Adrenal gland (tissue), 12 donors: ENCODE data around the gene TCF7L1. TPM values are rescaled to one million over a fixed set of nuclear protein-coding genes. Genes with fewer than 3 reads are reported as not detected.

Experiments used
- DNase-seq, 7 donors: peaks; one replicate each; pipeline ENCODE4 v3.0.0-alpha.2; 2019 to 2020
- H3K27ac ChIP-seq, 5 donors: fragments of 200-600 bp; sonication (generic) in 4 of 5; 1 replicate in 3 of 5; 2 replicates in 2 of 5; pipeline versions ENCODE4 v1.5.1 to v1.8.0; 2016 to 2020; ENCODE audit warnings: mild to moderate bottlenecking in 1 of 5
- H3K27me3 ChIP-seq: fragments of 200-600 bp; 2 replicates; pipeline ENCODE4 v1.8.0; 2021
- H3K36me3 ChIP-seq, 2 donors: fragments of 200-600 bp; replicated peaks in 1 of 2; 1 replicate in 1 of 2; 2 replicates in 1 of 2; pipeline versions ENCODE4 v1.5.1 to v1.8.0; 2018 to 2022
- H3K4me1 ChIP-seq, 2 donors: fragments of 200-600 bp; replicated peaks in 1 of 2; 1 replicate in 1 of 2; 2 replicates in 1 of 2; pipeline versions ENCODE4 v1.5.1 to v1.8.0; 2018 to 2021
- H3K4me3 ChIP-seq, 4 donors: fragments of 200-600 bp; sonication (generic) in 3 of 4; one replicate each; pipeline ENCODE4 v1.5.1; 2016 to 2018
- H3K9me3 ChIP-seq, 3 donors: fragments of 200-600 bp; sonication (generic) in 1 of 3; replicated peaks in 1 of 3; 1 replicate in 2 of 3; 2 replicates in 1 of 3; pipeline versions ENCODE4 v1.5.1 to v1.8.0; 2016 to 2021
- POLR2A ChIP-seq, 2 donors: fragments of 450-650 bp; IDR thresholded peaks; one replicate each; pipeline ENCODE4 v1.6.1; 2017; ENCODE audit warnings: antibody characterized with exemption in 2 of 2, mild to moderate bottlenecking in 2 of 2, moderate library complexity in 1 of 2
- WGBS, 4 donors: extraction: QIAGEN DNeasy Blood & Tissue Kit in 2 of 4; methylation state at CpG; one replicate each; pipeline versions ENCODE4 v1.1.5 to v1.1.7; 2013 to 2017; 5-methylcytosine and 5-hydroxymethylcytosine counted together
- intact Hi-C, 2 donors: fragments of 100-400 bp; cut with DNase I; formaldehyde crosslinking; loops; one replicate each; pipeline versions ENCODE4 v1.14.1 to v1.15.0; 2022 to 2023
- polyA plus RNA-seq, 3 donors: library from polyadenylated mRNA; stranded (reverse); fragments of 200-250 nt in 2 of 3; fragments of 350-450 nt in 1 of 3; fragmentation: Illumina TruSeq in 1 of 3; extraction: RNeasy Lipid Tissue Mini Kit (QIAGEN cat#74804) in 1 of 3; gene quantifications; one replicate each; pipeline ENCODE4 v1.2.3, GENCODE V29; 2013 to 2014
- total RNA-seq, 9 donors: library from RNA; depleted of rRNA in 4 of 9; stranded (reverse); fragments of >200 nt in 4 of 9; fragments of 120-200 nt in 1 of 9; fragmentation: NEBNext Ultra II Directional in 1 of 9; extraction: Animal tissue kit (Norgen Biotek cat#: 25700) in 1 of 9; gene quantifications; one replicate each; pipeline versions ENCODE4 v1.1.0 to v1.2.4, GENCODE V29; 2013 to 2023
- TF ChIP-seq, protein P1 (sequence below), 6 experiments: fragments of 450-650 bp in 4 of 6; fragments of 200-600 bp in 2 of 6; sonication (generic) in 1 of 6; IDR thresholded peaks; 1 replicate in 5 of 6; 2 replicates in 1 of 6; pipeline versions ENCODE4 v1.5.1 to v1.8.0; 2016 to 2021; ENCODE audit warnings: antibody characterized with exemption in 6 of 6, mild to moderate bottlenecking in 2 of 6, moderate library complexity in 1 of 6
- donor health status: healthy with polysubstance abuse.
- donor health status: Bipolar disorder and iron deficiency.
- donor health status: DM: yes; HTN: yes; CAD: no.
- donor health status: DM: no; HTN: no; CAD: no.
- donor health status: DM: no; HTN: no; CAD: no.
- donor health status: DM: yes; HTN: yes; CAD: no.

Gene TCF7L1
- total and polyA plus RNA-seq, 12 donors, result 0.36 to 8.9 (median 3.2) TPM

DNA sequence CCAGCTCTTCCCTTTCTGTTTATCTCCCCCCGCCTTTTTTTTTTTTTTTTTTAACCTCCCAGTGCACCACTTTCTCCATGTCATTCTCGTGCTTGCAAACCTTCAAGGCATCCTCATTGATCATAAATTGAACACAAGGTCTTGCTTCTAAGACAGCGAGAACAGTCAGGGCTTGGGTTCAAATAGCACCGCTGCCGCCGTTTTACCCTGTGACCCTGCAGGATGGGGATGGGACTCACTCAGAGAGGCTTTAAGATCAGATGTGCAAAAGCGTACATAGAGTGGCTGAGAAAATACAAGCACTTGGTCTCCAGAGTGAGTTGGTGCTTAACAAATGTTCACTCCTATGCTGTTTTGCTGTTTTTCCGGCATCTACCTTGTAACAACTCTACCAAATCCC, 93.6 kb downstream of the TCF7L1 start:
- DNase-seq, result no peak
- intact Hi-C loops, result no loop called here
- Histone ChIP-seq H3K27me3 (no peaks in the 10 kb centered on the region), H3K27ac (no peak overlapping the region), H3K4me3 (no peak overlapping the region), H3K4me1 (no peaks in the 10 kb centered on the region), H3K9me3 (no peaks in the 10 kb centered on the region), H3K36me3 (no peaks in the 10 kb centered on the region)
- TF ChIP-seq, protein P1, sequence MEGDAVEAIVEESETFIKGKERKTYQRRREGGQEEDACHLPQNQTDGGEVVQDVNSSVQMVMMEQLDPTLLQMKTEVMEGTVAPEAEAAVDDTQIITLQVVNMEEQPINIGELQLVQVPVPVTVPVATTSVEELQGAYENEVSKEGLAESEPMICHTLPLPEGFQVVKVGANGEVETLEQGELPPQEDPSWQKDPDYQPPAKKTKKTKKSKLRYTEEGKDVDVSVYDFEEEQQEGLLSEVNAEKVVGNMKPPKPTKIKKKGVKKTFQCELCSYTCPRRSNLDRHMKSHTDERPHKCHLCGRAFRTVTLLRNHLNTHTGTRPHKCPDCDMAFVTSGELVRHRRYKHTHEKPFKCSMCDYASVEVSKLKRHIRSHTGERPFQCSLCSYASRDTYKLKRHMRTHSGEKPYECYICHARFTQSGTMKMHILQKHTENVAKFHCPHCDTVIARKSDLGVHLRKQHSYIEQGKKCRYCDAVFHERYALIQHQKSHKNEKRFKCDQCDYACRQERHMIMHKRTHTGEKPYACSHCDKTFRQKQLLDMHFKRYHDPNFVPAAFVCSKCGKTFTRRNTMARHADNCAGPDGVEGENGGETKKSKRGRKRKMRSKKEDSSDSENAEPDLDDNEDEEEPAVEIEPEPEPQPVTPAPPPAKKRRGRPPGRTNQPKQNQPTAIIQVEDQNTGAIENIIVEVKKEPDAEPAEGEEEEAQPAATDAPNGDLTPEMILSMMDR (IDR thresholded peaks at IDR 0.05), result no peak
- no peak for TF ChIP-seq POLR2A (IDR thresholded peaks at IDR 0.05)
- 82 to 91% (median 86%) methylated on average over 8 of the region's 8 CpGs for WGBS, 4 donors

DNA sequence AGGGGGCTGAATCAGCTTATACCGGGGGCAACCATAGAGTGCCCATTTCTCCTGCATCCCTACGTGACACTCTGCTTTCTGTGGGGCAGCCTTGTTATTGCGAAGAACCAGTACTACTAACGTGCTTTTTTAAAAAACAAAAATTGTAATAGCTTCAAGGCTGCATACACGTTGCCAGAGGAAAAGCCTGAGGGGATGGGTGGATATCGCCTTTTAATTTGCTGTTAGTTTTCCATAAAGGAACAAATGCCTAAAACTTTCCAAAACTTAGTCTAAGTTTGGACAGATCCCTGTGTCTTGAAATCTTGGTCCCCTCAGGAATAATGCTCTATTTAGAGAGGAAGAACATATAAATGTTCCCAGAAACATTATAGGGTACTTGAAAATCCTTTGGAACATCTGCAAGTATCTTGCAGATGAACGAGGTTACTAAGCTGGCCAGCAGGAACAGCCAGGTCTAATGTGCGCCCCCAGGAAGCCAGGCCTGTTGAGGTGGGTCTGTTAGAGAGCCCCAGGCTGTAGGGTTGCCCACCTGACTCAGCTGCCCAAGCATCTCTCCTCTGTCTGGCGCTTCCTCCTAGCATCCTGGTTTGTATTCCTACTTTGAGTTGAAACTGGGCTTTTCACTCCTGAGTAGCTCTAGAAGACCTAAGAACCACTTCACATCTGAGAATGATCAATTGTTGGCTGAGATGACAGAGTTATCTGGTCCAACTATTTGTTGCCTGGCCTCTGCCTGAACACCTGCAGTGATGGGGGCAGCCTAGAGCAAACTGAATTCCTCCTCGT, 97.7 kb downstream of the TCF7L1 start:
- Histone ChIP-seq H3K36me3 (no peaks in the 10 kb centered on the region), H3K27ac (no peak overlapping the region), H3K4me1 (no peaks in the 10 kb centered on the region), H3K9me3 (no peaks in the 10 kb centered on the region), H3K27me3 (no peaks in the 10 kb centered on the region), H3K4me3 (no peak overlapping the region)
- DNase-seq, result no peak
- TF ChIP-seq POLR2A (IDR thresholded peaks at IDR 0.05), result no peak
- TF ChIP-seq, protein P1 (IDR thresholded peaks at IDR 0.05), result no peak
- WGBS, 4 donors, result 68 to 71% (median 70%) methylated on average over 10 of the region's 10 CpGs
- intact Hi-C loops, result no loop called here

DNA sequence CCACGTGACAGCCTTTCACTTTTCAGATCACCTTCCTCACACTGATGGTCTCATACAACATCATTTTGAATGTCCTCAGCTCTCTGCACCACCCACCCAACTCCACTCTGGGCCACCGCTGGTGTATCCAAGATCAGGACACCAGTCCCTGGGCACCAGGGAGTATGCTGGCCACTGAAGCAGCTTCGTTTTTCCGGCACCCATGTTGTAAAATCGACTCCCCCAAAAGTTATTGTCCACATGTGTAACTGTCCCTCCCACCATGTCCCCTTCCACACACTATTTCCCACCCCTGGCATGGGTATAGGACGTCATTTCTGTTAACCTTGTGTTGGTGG, 98.2 kb downstream of the TCF7L1 start:
- 69 to 79% (median 74%) methylated on average over 6 of the region's 6 CpGs for WGBS, 4 donors
- Histone ChIP-seq H3K36me3 (no peaks in the 10 kb centered on the region), H3K27me3 (no peaks in the 10 kb centered on the region), H3K27ac (no peak overlapping the region), H3K9me3 (no peaks in the 10 kb centered on the region), H3K4me1 (no peaks in the 10 kb centered on the region), H3K4me3 (no peak overlapping the region)
- no peak for DNase-seq
- intact Hi-C loops, result no loop called here
- TF ChIP-seq POLR2A (IDR thresholded peaks at IDR 0.05), result no peak
- TF ChIP-seq, protein P1 (IDR thresholded peaks at IDR 0.05), result no peak

DNA sequence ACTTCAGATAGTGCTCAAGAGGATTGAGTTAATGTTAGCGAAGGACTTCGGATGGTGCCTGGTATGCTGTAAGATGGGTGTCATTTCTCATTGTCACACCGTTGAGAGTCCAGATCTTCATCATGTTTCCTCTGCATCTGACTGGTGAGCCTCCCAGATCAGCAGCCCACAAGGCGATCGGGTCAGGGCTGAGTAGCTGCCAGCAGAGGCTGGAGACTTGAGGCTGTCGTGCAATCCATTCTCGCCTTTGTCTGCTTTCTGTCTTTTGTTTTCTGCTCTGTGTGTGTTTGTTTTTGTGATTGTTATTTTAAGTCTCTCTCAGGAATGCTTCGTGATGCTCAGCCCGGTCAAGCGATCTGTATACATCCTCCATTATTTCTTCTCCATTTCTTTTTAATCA, 98.8 kb downstream of the TCF7L1 start:
- no peak for TF ChIP-seq POLR2A (IDR thresholded peaks at IDR 0.05)
- TF ChIP-seq, protein P1 (IDR thresholded peaks at IDR 0.05), result no peak
- intact Hi-C loops, result no loop called here
- DNase-seq, result no peak
- no peak overlapping the region for H3K27ac ChIP-seq
- H3K4me3 ChIP-seq, result no peak overlapping the region
- H3K27me3 ChIP-seq, result no peaks in the 10 kb centered on the region
- no peaks in the 10 kb centered on the region for H3K9me3 ChIP-seq
- 60 to 69% (median 64%) methylated on average over 10 of the region's 10 CpGs for WGBS, 4 donors
- H3K4me1 ChIP-seq, result no peaks in the 10 kb centered on the region
- no peaks in the 10 kb centered on the region for H3K36me3 ChIP-seq
